ENCODE results near the gene HDAC3. TPM values are rescaled to one million over a fixed set of nuclear protein-coding genes. Genes with fewer than 3 reads are reported as not detected.

HDAC3 gene
- total RNA-seq, 2 experiments from 2014 or later, result 65.2 to 71.5 TPM

- H3K4me1 Mint-ChIP-seq (ENCODE audit: low read depth), result peaks cover 36% of the 10 kb centered on the region
- DNase-seq, result no peak
- CTCF ChIA-PET, result interaction anchor here (0.7 to 10.4 kb wide), 10 partner anchors 8 to 327 kb away, joined by 3 to 120 read pairs (median 4); partner anchors contain the start of gene DIAPH1
- H3K27ac Mint-ChIP-seq, result peak overlapping the region; percentile 35
- no peaks in the 10 kb centered on the region for H3K9me3 Mint-ChIP-seq
- intact Hi-C loops (cut with micrococcal nuclease), result no loop called here
- POLR2A ChIA-PET, result interaction anchor here (0.7 to 5.1 kb wide), 2 partner anchors 13 to 16 kb away, joined by 3 to 44 read pairs; partner anchors contain the start of gene DIAPH1
- H3K4me3 Mint-ChIP-seq, result no peak overlapping the region
- H3K36me3 Mint-ChIP-seq, result peaks cover 12% of the 10 kb centered on the region
- no peaks in the 10 kb centered on the region for H3K27me3 Mint-ChIP-seq
Measured at GRCh38 chr5:141633871-141634561, 2.6 kb downstream of the HDAC3 start.

- peaks cover 17% of the 10 kb centered on the region for H3K36me3 Mint-ChIP-seq
- intact Hi-C loops (cut with micrococcal nuclease), result no loop called here
- ChIA-PET CTCF (interaction anchor here (0.7 to 10.4 kb wide), 5 partner anchors 10 to 69 kb away, joined by 3 to 120 read pairs (median 5); partner anchors contain the start of gene DIAPH1), POLR2A (interaction anchor here (1.2 kb wide), 1 partner anchor 13 kb away, joined by 3 read pairs; no protein-coding TSS in a partner anchor)
- no peaks in the 10 kb centered on the region for H3K9me3 Mint-ChIP-seq
- H3K27me3 Mint-ChIP-seq, result no peaks in the 10 kb centered on the region
- H3K4me3 Mint-ChIP-seq, result no peak overlapping the region
- H3K27ac Mint-ChIP-seq, result no peak overlapping the region
- peaks cover 25% of the 10 kb centered on the region for H3K4me1 Mint-ChIP-seq (ENCODE audit: low read depth)
- no peak for DNase-seq
Measured at GRCh38 chr5:141632650-141633049, 4.0 kb downstream of the HDAC3 start.

GRCh38 chr5:141630570-141631140, 6.0 kb downstream of the HDAC3 start:
- no peak overlapping the region for H3K4me3 Mint-ChIP-seq
- no peak for DNase-seq
- H3K4me1 Mint-ChIP-seq (ENCODE audit: low read depth), result peaks cover 19% of the 10 kb centered on the region
- H3K27ac Mint-ChIP-seq, result no peak overlapping the region
- CTCF ChIA-PET, result interaction anchor here (1.1 to 10.4 kb wide), 5 partner anchors 9 to 63 kb away, joined by 3 to 120 read pairs (median 3); partner anchors contain the start of gene DIAPH1
- no peaks in the 10 kb centered on the region for H3K27me3 Mint-ChIP-seq
- POLR2A ChIA-PET, result interaction anchor here (1.3 kb wide), 1 partner anchor 11 kb away, joined by 4 read pairs; no protein-coding TSS in a partner anchor
- no peaks in the 10 kb centered on the region for H3K9me3 Mint-ChIP-seq
- intact Hi-C loops (cut with micrococcal nuclease), result no loop called here
- peaks cover 23% of the 10 kb centered on the region for H3K36me3 Mint-ChIP-seq

GRCh38 chr5:141628175-141628788, 8.4 kb downstream of the HDAC3 start:
- H3K27ac Mint-ChIP-seq, result no peak overlapping the region
- intact Hi-C loops (cut with micrococcal nuclease), result no loop called here
- H3K4me1 Mint-ChIP-seq (ENCODE audit: low read depth), result peaks cover 7% of the 10 kb centered on the region
- no peaks in the 10 kb centered on the region for H3K27me3 Mint-ChIP-seq
- ChIA-PET CTCF (interaction anchor here (1.6 to 12.8 kb wide), 3 partner anchors 9 to 64 kb away, joined by 4 to 364 read pairs (median 67); partner anchors contain the start of gene DIAPH1), POLR2A (no interaction called here)
- DNase-seq, result no peak
- no peak overlapping the region for H3K4me3 Mint-ChIP-seq
- peaks cover 32% of the 10 kb centered on the region for H3K36me3 Mint-ChIP-seq
- H3K9me3 Mint-ChIP-seq, result no peaks in the 10 kb centered on the region

GRCh38 chr5:141623611-141624010, 13.0 kb downstream of the HDAC3 start:
- Mint-ChIP-seq H3K27ac (peak overlapping the region; percentile 83), H3K36me3 (peaks cover 29% of the 10 kb centered on the region), H3K27me3 (no peaks in the 10 kb centered on the region), H3K4me3 (no peak overlapping the region), H3K9me3 (no peaks in the 10 kb centered on the region), H3K4me1 (ENCODE audit: low read depth) (peaks cover 25% of the 10 kb centered on the region)
- intact Hi-C loops (cut with micrococcal nuclease), result no loop called here
- ChIA-PET POLR2A (interaction anchor here (1.1 kb wide), 1 partner anchor 19 kb away, joined by 3 read pairs; no protein-coding TSS in a partner anchor), CTCF (interaction anchor here (1.0 to 12.8 kb wide), 4 partner anchors 14 to 56 kb away, joined by 3 to 364 read pairs (median 6); partner anchors contain the start of genes HDAC3 and RELL2)
- no peak for DNase-seq

- peak; percentile 53 for DNase-seq
- H3K36me3 Mint-ChIP-seq, result peaks cover 31% of the 10 kb centered on the region
- ChIA-PET POLR2A (no interaction called here), CTCF (interaction anchor here (0.7 to 12.8 kb wide), 6 partner anchors 14 to 338 kb away, joined by 3 to 364 read pairs (median 4); partner anchors contain the start of genes HDAC3 and RELL2)
- H3K4me3 Mint-ChIP-seq, result no peak overlapping the region
- H3K27me3 Mint-ChIP-seq, result no peaks in the 10 kb centered on the region
- peaks cover 25% of the 10 kb centered on the region for H3K4me1 Mint-ChIP-seq (ENCODE audit: low read depth)
- peak overlapping the region; percentile 83 for H3K27ac Mint-ChIP-seq
- H3K9me3 Mint-ChIP-seq, result no peaks in the 10 kb centered on the region
- intact Hi-C loops (cut with micrococcal nuclease), result no loop called here
Measured at GRCh38 chr5:141623186-141623585, 13.5 kb downstream of the HDAC3 start.

GRCh38 chr5:141618804-141619554, 17.7 kb downstream of the HDAC3 start, which contains the start of gene DIAPH1:
TSS of gene DIAPH1 (minus strand) at chr5:141619000. CDS start at chr5:141618914, 86 bp downstream.
- H3K9me3 Mint-ChIP-seq, result no peaks in the 10 kb centered on the region
- no peaks in the 10 kb centered on the region for H3K27me3 Mint-ChIP-seq
- peaks cover 31% of the 10 kb centered on the region for H3K36me3 Mint-ChIP-seq
- H3K4me3 Mint-ChIP-seq, result peak within 1 kb of the TSS; percentile 91
- intact Hi-C loops (cut with micrococcal nuclease), result loop anchor here (1.0 to 10.0 kb wide), 7 partner anchors 14 to 476 kb away; partner anchors contain the start of genes FCHSD1, HDAC3, RELL2 and TAF7
- peak; percentile 99 for DNase-seq
- peak within 1 kb of the TSS; percentile 98 for H3K27ac Mint-ChIP-seq
- CTCF ChIA-PET, result interaction anchor here (0.6 to 12.8 kb wide), 24 partner anchors 8 to 1218 kb away, joined by 3 to 364 read pairs (median 5); partner anchors contain the start of genes DELE1, HDAC3, RELL2 and RNF14
- H3K4me1 Mint-ChIP-seq (ENCODE audit: low read depth), result peaks cover 57% of the 10 kb centered on the region
- POLR2A ChIA-PET, result interaction anchor here (1.0 to 6.6 kb wide), 6 partner anchors 12 to 27 kb away, joined by 3 to 51 read pairs (median 18); partner anchors contain the start of genes HDAC3 and RELL2

GRCh38 chr5:141618030-141618803, 18.4 kb downstream of the HDAC3 start:
- DNase-seq, result peak; percentile 79
- intact Hi-C loops (cut with micrococcal nuclease), result loop anchor here (10.0 kb wide), 1 partner anchor 477 kb away; no protein-coding TSS in a partner anchor
- Mint-ChIP-seq H3K9me3 (no peaks in the 10 kb centered on the region), H3K27ac (peak overlapping the region; percentile 98), H3K27me3 (no peaks in the 10 kb centered on the region), H3K4me1 (ENCODE audit: low read depth) (peaks cover 56% of the 10 kb centered on the region), H3K4me3 (peak overlapping the region; percentile 91), H3K36me3 (peaks cover 25% of the 10 kb centered on the region)
- POLR2A ChIA-PET, result interaction anchor here (1.0 to 6.6 kb wide), 7 partner anchors 9 to 31 kb away, joined by 3 to 51 read pairs (median 10); partner anchors contain the start of genes HDAC3 and RELL2
- CTCF ChIA-PET, result interaction anchor here (0.6 to 12.8 kb wide), 19 partner anchors 9 to 1217 kb away, joined by 3 to 364 read pairs (median 15); partner anchors contain the start of genes HDAC3, RELL2 and TAF7

GRCh38 chr5:141617682-141618029, 19.0 kb downstream of the HDAC3 start:
- Mint-ChIP-seq H3K4me1 (ENCODE audit: low read depth) (peaks cover 56% of the 10 kb centered on the region), H3K36me3 (peaks cover 22% of the 10 kb centered on the region), H3K9me3 (no peaks in the 10 kb centered on the region), H3K4me3 (peak overlapping the region; percentile 91), H3K27ac (peak overlapping the region; percentile 98), H3K27me3 (no peaks in the 10 kb centered on the region)
- ChIA-PET POLR2A (interaction anchor here (1.4 to 6.6 kb wide), 5 partner anchors 9 to 30 kb away, joined by 4 to 51 read pairs (median 10); partner anchors contain the start of genes HDAC3 and RELL2), CTCF (interaction anchor here (1.8 to 12.8 kb wide), 9 partner anchors 10 to 54 kb away, joined by 12 to 364 read pairs (median 48); partner anchors contain the start of genes HDAC3 and RELL2)
- no peak for DNase-seq
- intact Hi-C loops (cut with micrococcal nuclease), result loop anchor here (10.0 kb wide), 1 partner anchor 477 kb away; no protein-coding TSS in a partner anchor

GRCh38 chr5:141617128-141617527, 19.5 kb downstream of the HDAC3 start:
- intact Hi-C loops (cut with micrococcal nuclease), result loop anchor here (10.0 kb wide), 1 partner anchor 478 kb away; no protein-coding TSS in a partner anchor
- POLR2A ChIA-PET, result interaction anchor here (1.4 to 6.6 kb wide), 5 partner anchors 8 to 30 kb away, joined by 4 to 51 read pairs (median 10); partner anchors contain the start of genes HDAC3 and RELL2
- H3K4me1 Mint-ChIP-seq (ENCODE audit: low read depth), result peaks cover 59% of the 10 kb centered on the region

More at GRCh38 chr5:141617128-141617527, 19.5 kb downstream of the HDAC3 start:
- no peak for DNase-seq
- CTCF ChIA-PET, result interaction anchor here (1.8 to 12.8 kb wide), 8 partner anchors 9 to 53 kb away, joined by 5 to 364 read pairs (median 32); partner anchors contain the start of genes HDAC3 and RELL2
- Mint-ChIP-seq H3K4me3 (peak overlapping the region; percentile 91), H3K27ac (peak overlapping the region; percentile 98), H3K9me3 (no peaks in the 10 kb centered on the region), H3K27me3 (no peaks in the 10 kb centered on the region), H3K36me3 (peaks cover 22% of the 10 kb centered on the region)

Data from activated CD4-positive, alpha-beta memory T cell treated with anti-CD3 and anti-CD28 coated beads for 36 hours (primary cell).